Fibroblast of lung (primary cell): ENCODE measurements around the gene CLCA1.

ENCODE experiments used
- EZH2 ChIP-seq: IDR thresholded peaks from 2 replicates; pipeline ENCODE4 v1.5.1; 2012; ENCODE audit warnings: low read length, control low read depth, mild to moderate bottlenecking; ENCODE audit errors: missing control alignments
- TF ChIP-seq, protein P1 (sequence below), 2 donors: IDR thresholded peaks in 1 of 2; conservative IDR thresholded peaks in 1 of 2; 1 replicate in 1 of 2; 2 replicates in 1 of 2; pipeline ENCODE4 v1.5.1; 2011 to 2012; ENCODE audit warnings: low read length in 2 of 2, control low read depth in 1 of 2, inconsistent platforms in 1 of 2, low read depth in 1 of 2, mild to moderate bottlenecking in 1 of 2

- no peak for TF ChIP-seq EZH2
- TF ChIP-seq, protein P1, sequence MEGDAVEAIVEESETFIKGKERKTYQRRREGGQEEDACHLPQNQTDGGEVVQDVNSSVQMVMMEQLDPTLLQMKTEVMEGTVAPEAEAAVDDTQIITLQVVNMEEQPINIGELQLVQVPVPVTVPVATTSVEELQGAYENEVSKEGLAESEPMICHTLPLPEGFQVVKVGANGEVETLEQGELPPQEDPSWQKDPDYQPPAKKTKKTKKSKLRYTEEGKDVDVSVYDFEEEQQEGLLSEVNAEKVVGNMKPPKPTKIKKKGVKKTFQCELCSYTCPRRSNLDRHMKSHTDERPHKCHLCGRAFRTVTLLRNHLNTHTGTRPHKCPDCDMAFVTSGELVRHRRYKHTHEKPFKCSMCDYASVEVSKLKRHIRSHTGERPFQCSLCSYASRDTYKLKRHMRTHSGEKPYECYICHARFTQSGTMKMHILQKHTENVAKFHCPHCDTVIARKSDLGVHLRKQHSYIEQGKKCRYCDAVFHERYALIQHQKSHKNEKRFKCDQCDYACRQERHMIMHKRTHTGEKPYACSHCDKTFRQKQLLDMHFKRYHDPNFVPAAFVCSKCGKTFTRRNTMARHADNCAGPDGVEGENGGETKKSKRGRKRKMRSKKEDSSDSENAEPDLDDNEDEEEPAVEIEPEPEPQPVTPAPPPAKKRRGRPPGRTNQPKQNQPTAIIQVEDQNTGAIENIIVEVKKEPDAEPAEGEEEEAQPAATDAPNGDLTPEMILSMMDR (conservative IDR thresholded peaks at IDR 0.05 in 1 of 2, IDR thresholded peaks at IDR 0.05 in 1 of 2; ENCODE audit: low read depth in 1 of 2, low read length in 2 of 2) = no peak
These were observed 33.4 kb upstream of the CLCA1 start for GRCh38 chr1:86435327-86435726.
